ENCODE measurements around the gene UMODL1.

Gene UMODL1

DNA sequence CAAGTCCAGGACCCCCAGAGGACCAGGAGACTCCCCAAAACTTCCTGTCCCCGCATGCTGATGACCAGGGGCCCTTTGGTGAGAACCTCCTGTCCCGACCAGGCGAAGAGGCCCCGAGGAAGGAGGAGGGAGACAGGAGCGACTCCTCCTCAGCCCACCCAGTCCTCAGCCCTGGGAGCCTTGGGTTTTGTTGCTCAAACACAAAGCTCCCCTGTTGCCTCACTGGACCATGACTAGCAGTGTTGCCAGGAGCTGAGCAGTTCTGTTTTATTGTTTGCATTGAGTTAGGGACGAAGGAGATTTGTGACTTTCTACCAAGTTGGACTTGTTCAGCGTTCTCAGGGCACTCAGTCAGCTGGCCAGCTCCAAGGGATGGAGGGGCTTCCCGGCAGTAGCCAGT is 10.0 kb downstream of the UMODL1 start:
- no peak for DNase-seq

- no peak for DNase-seq
Measured at GRCh38 chr21:42081931-42082381, 10.8 kb downstream of the UMODL1 start.

DNA sequence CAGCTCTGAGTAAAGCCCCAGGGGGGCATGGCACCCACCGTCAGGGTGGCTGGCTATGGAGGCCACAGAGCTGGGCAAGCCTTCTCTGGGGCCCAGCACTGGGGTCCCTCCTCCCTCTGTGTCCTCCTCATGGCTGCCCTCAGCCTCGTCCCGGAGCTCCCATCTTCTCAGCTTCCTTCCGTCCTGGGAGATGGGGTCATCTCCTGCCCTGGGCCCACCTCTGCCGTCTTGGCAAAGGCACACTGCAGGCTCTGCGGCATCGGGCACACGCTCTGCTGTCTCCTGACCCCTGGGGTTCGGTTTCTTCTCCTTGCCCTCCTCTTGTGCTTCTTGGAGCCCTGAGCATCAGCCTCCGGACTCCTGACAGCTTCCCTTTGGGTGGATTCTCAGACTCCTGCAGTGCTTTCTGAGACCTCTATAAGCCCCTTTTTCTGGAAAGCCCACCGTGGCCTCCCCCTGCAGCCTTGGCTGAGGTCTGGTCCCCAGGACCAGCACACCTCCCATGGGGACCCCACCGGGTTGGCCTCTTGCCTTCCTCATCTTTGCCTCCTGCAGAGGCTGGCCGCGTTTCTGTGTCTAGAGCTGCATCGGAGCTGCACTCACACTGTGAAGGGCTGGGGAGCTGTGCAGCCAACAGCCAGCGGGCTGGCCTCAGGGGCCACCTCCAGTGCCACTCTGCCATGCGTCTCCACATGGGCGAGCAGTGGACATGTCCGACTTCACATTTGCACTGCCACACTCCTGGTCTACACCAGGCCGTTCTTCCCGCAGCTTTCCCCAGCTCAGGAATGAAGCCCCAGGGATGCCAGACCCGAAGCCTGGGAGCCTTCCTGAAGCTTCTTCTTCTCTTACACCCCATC is 11.6 kb downstream of the UMODL1 start:
- no peak for DNase-seq

DNA sequence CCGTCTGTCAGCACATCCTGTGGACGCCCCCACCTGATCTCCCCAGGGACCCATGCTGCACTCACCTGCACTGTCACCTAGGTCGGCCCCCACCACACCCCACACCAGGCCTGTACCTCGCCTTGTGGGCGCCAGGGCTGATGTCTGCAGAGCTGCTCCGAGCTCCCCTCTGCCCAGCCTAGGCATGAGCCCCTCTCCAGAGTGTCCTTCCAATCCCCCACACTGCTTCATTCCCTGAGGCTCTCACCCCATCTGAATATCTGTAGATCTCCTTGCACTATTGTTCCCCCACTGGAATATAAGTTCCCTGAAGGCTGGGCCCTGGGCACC is 12.2 kb downstream of the UMODL1 start:
- DNase-seq, result no peak

DNA sequence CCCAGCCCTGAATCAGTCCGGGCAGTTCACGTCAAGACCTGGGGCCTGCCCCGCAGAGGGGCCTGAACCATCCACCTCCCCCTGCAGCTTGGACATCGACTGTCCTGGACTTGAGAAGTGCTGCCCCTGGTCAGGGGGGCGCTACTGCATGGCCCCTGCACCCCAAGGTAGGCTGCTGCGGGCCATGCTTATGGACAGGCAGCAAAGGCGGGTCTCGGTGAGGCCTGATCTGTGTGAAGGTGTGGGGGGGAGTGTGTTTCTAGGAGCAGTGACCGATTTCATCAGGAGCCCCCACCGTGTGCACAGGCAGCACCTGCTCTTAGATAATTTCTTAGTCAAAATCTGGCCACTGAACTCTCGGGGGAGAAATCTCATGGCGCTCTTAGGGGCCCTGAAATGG is 13.0 kb downstream of the UMODL1 start:
- no peak for DNase-seq

- DNase-seq, result no peak
Measured at GRCh38 chr21:42085246-42086077, 14.3 kb downstream of the UMODL1 start.

DNA sequence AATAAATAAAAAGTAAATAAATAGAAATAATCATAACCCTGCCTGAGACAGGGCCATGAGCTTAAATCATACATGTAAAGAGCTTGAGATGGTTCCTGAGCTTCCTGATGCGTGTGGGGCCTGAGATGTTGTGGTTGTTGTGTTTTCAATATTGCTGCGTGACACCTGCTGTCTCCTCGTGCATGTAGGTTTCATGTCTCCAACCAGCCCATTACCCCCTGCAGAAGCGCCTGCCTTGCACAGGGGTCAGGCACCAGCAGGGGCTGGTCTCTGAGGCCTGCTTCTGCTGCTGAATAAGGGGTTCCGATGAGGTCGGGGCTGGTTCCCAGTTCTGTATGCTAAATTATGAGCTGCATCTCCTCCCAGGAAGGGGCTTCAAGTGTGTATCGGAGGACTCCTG is 15.9 kb downstream of the UMODL1 start:
- DNase-seq, result no peak

- no peak for DNase-seq
Measured at GRCh38 chr21:42088148-42088547, 17.0 kb downstream of the UMODL1 start.

DNA sequence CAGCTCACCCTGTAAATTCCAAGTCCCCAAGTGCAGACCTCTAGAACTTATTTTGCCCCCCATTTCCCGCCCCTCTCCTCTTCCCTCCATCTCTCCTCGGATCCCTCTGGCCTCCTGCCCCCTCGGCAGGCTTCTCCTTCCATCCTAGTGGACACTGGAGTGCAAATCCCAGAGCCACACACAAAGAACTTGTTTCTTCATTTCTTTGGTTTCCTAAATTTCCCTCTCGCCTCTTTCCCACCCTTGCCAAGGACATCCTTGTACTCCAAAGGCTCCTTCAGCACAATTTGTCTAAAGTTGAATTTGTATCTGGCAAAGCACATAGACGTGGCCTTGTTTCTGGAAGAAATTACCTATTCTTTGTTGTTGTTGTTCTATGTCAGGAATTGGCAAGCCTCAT is 17.5 kb downstream of the UMODL1 start:
- DNase-seq, result no peak

DNA sequence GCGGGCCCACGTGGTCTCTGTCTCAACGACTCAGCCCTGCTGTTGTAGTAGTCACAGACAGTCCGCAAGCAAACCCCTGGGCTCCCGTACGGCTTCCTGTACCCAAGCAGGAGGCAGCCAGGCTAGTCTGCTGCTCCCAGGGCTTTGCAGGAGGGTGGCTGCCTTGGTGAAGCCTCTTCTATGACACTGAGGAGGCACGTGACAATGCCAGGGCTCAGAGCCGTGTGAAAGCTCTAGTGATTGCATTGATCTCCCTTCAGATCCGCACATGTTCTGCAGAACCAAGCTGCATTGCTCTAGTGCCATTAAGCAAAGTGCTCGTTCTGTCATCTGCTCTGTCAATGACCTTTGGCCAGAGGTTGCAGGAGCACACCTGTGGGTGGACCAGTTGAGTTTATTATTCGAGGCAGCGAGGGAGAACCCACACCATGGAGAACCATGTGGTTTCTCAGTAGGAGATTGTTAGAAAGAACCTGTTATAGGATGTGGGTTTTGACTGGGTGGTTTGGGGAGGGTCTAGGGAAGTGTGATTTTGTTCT is 18.0 kb downstream of the UMODL1 start:
- no peak for DNase-seq

DNA sequence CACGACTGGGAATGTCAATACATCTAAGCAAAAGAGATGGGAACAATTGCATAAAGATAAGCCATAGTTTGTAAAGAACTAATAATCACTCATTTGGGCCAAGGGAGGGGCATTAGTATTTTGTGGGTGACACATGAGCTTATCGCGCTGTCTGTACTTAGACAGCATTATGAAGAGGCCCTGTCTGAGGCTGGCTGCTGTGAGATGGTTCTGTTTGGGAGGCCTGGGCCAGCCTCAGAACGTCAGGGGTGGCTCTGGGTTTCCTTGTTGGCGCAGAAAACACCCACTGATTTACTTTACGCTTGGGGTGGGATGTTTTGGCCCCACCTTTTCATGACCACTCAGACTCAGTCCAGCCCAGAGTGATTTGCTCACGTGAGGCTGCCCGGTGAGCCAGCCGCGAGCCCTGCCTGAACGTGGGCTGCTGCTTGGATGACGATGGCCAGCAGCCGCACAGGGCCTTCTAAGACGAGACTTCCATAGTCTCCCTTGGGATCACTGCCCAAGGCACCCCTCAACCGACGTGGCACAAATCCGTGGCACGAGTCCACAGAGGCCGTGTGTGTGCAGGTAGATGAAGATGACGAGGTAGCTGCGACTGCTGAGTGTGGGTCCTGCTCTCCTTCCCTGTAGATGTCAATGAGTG is 18.7 kb downstream of the UMODL1 start:
- DNase-seq, result no peak

DNA sequence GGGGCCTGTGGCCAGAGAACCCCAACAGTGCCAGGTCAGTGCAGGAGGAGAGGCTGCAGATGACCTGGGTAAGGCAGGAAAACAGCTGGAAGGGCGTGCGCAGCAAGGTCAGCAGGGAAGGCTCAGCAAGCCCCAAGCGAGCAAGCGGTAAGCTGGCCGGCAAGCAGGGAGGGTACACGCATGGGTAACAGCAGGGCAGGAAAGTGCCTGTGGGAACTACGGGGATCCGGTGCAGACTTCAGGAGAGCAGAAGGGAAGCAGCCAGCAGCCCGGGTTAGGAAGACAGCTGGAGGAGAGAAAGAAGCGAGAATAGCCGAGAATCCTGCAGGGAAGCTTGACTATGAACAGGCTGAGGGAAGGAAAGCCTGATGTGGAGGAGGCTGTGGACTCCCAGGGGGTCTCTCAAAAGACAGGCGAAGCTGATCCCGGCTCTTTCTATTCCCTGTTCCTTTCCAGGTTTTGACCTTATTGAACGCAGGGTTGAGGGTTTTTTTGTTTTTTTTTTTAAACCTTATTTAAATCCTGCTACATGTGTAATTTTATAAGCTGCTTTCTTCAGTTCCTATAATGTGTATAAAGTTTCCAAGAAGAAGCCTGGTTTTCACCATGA is 20.9 kb downstream of the UMODL1 start:
- no peak for DNase-seq

- no peak for DNase-seq
Measured at GRCh38 chr21:42092771-42093170, 21.7 kb downstream of the UMODL1 start.

DNA sequence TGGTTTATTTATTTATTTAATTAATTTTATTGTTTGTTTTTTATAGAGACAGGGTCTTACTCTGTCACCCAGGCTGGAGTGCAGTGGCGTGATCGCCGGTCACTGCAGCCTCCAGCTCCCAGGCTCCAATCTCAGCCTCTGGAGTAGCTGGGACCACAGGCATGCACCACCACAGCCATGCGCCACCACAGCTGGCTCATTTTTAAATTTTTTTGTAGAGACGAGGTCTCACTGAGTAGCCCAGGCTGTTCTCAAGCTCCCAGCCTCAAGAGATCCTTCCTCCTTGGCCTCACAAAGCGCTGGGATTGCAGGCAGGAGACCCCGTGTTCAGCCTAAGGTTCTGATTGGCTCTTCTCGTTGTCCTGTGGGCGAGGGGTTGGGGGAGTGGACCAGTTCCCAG is 22.1 kb downstream of the UMODL1 start:
- no peak for DNase-seq

DNA sequence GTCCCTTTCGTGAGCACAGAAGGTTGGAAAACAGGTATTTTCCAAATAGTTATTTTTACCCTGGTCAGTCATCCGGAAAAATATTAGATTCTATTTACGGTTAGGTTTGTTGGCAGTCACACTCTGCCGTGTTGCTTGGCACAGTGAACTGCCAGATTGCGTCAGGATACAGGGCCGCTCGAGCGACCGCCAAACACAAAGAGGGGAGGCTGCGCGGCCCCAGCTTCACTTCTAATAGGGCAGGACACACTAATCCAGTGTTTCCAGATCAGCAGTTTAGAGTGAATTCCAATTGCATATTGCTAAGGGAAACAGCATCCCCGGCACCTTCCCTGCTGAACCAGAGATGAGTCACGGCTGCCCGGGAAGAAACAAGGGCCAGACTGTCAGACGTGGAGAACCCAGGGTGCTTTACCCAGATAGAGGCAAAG is 22.9 kb downstream of the UMODL1 start:
- DNase-seq, result peak; percentile 85

GRCh38 chr21:42094811-42095210 is 23.7 kb downstream of the UMODL1 start:
- DNase-seq, result no peak

DNA sequence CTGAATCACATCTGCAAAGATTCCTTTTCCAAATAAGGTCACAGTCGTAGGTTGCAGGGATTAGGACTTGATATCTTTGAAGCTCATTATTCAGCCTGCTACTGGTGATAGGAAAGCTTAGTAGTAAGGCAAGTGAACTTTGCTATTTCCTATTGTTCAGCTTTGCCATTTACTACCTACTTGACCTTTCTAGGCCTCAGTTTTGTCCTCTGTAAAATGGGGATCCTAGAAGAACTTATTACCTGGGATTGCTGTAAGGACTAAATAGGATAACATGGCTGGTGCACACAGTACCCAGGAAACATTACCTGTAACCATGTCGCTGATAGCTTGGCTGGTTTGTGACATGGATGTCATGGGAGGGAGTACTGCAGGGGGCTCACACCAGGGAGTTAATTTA is 24.5 kb downstream of the UMODL1 start:
- DNase-seq, result no peak

- no peak for DNase-seq
Measured at GRCh38 chr21:42096566-42096965, 25.4 kb downstream of the UMODL1 start.

DNA sequence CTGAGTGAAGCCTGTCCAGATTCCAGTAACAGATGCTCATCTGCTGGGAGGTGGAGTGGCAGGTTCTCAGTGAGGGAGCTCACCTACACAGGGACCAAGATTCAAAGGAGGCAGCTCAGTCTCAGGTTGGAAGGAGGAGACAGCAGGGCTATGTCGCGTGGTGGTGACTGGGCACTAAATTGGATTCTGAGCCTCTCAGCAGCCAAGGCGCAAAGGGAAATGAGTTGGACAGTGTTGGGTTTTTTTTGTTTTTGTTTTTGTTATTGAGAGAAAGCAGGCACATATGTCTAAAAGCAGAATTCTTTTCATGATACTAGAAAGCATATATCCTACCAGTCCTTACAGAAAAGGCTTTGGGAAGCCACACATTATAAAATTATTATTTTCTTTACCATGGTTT is 26.2 kb downstream of the UMODL1 start:
- DNase-seq, result no peak

- DNase-seq, result peak; percentile 97
Measured at GRCh38 chr21:42097860-42098454, 26.8 kb downstream of the UMODL1 start.

- DNase-seq, result no peak
Measured at GRCh38 chr21:42098957-42099505, 27.9 kb downstream of the UMODL1 start.

- no peak for DNase-seq
Measured at GRCh38 chr21:42101246-42101645, 30.1 kb downstream of the UMODL1 start.
